IMR-90 (cell line): ENCODE data around the gene ABI3BP. TPM values are rescaled to one million over a fixed set of nuclear protein-coding genes. Genes with fewer than 3 reads are reported as not detected.

Experiments used
- ATAC-seq: fragments of 200-7000 bp; cut with Tn5 transposase; 2 replicates; pipeline ENCODE4 v1.9.1; 2020; ENCODE audit warnings: low read depth, mild to moderate bottlenecking, moderate library complexity
- BruUV-seq: library from RNA; stranded (reverse); fragments of 400-500 nt; replicated peaks from 2 replicates; lab custom pipeline; 2021; lab: Mats Ljungman, UMichigan
- CTCF ChIA-PET: fragments of 300-600 bp; formaldehyde crosslinking; extraction: SDS; loops from one replicate; lab custom pipeline; 2021; ENCODE audit warnings: antibody characterized with exemption; lab: Yijun Ruan, JAX
- POLR2A ChIA-PET: fragments of 300-600 bp; sonication (Branson Sonifier 250); formaldehyde crosslinking; loops from one replicate; lab custom pipeline; 2022; ENCODE audit warnings: antibody characterized with exemption; ENCODE audit not compliant: unreplicated experiment; lab: Charles Lee
- DNase-seq: peaks from one replicate; pipeline ENCODE4 v3.0.0; 2013
- H2AFZ ChIP-seq: replicated peaks from 2 replicates; pipeline ENCODE3; 2013; ENCODE audit warnings: low read length, mild to moderate bottlenecking; ENCODE audit not compliant: poor library complexity
- H2AK5ac ChIP-seq: 2 replicates; pipeline ENCODE4 v1.6.1; 2013; ENCODE audit warnings: low read depth, low read length, inconsistent platforms
- H2AK9ac ChIP-seq: replicated peaks from 2 replicates; pipeline ENCODE3; 2013; ENCODE audit warnings: mild to moderate bottlenecking, low read depth, low read length, moderate library complexity; ENCODE audit not compliant: poor library complexity
- H2BK120ac ChIP-seq: 2 replicates; pipeline ENCODE4 v1.6.1; 2013; ENCODE audit warnings: low read depth, low read length, inconsistent platforms
- H2BK15ac ChIP-seq: 3 replicates; pipeline ENCODE4 v1.6.1; 2013; ENCODE audit warnings: low read depth, low read length, inconsistent platforms
- H2BK20ac ChIP-seq: 2 replicates; pipeline ENCODE4 v1.6.1; 2013; ENCODE audit warnings: low read depth, mild to moderate bottlenecking, inconsistent platforms, low read length, moderate library complexity
- H2BK5ac ChIP-seq: 2 replicates; pipeline ENCODE4 v1.6.1; 2013; ENCODE audit warnings: mild to moderate bottlenecking, low read depth, low read length, inconsistent platforms; ENCODE audit not compliant: poor library complexity, severe bottlenecking
- H3K14ac ChIP-seq: replicated peaks from 2 replicates; pipeline ENCODE4 v1.6.1; 2013; ENCODE audit warnings: low read depth, low read length, inconsistent platforms
- H3K18ac ChIP-seq: 2 replicates; pipeline ENCODE4 v1.6.1; 2013; ENCODE audit warnings: low read depth, low read length, control low read depth
- H3K23ac ChIP-seq: 2 replicates; pipeline ENCODE4 v1.6.1; 2013; ENCODE audit warnings: low read depth, low read length, inconsistent platforms
- H3K27ac ChIP-seq: 2 replicates; pipeline ENCODE4 v1.5.1; 2013; ENCODE audit warnings: mild to moderate bottlenecking, control low read depth, low read length; ENCODE audit not compliant: insufficient read depth
- H3K27me3 ChIP-seq: 2 replicates; pipeline ENCODE4 v1.6.1; 2013; ENCODE audit warnings: low read length; ENCODE audit not compliant: control insufficient read depth, insufficient read depth
- H3K36me3 ChIP-seq: 2 replicates; pipeline ENCODE4 v1.6.1; 2013; ENCODE audit warnings: low read length, mixed read lengths; ENCODE audit not compliant: control insufficient read depth, insufficient read depth
- H3K4ac ChIP-seq: 2 replicates; pipeline ENCODE4 v1.6.1; 2013; ENCODE audit warnings: low read depth, low read length, inconsistent platforms
- H3K4me1 ChIP-seq: 2 replicates; pipeline ENCODE4 v1.6.1; 2013; ENCODE audit warnings: low read length, mixed read lengths; ENCODE audit not compliant: control insufficient read depth, insufficient read depth
- H3K4me2 ChIP-seq: 2 replicates; pipeline ENCODE4 v1.6.1; 2013; ENCODE audit warnings: low read depth, mild to moderate bottlenecking, control low read depth, low read length, moderate library complexity
- H3K4me3 ChIP-seq: 2 replicates; pipeline ENCODE4 v1.5.1; 2013; ENCODE audit warnings: low read depth, mild to moderate bottlenecking, control low read depth, low read length, moderate library complexity; ENCODE audit not compliant: insufficient read depth
- H3K56ac ChIP-seq: 2 replicates; pipeline ENCODE4 v1.6.1; 2013; ENCODE audit warnings: low read length, inconsistent platforms; ENCODE audit not compliant: insufficient read depth; ENCODE audit errors: extremely low read depth
- H3K79me1 ChIP-seq, 2 experiments: 2 replicates each; pipeline ENCODE4 v1.6.1; 2013; ENCODE audit warnings: low read length in 2 of 2, inconsistent platforms in 1 of 2, low read depth in 1 of 2
- H3K9ac ChIP-seq: 2 replicates; pipeline ENCODE4 v1.6.1; 2013; ENCODE audit warnings: low read depth, low read length, control low read depth
- H3K9me1 ChIP-seq: 2 replicates; pipeline ENCODE4 v1.6.1; 2013; ENCODE audit warnings: low read length, inconsistent platforms; ENCODE audit not compliant: insufficient read depth
- H3K9me3 ChIP-seq: 2 replicates; pipeline ENCODE4 v1.6.1; 2013; ENCODE audit warnings: low read length; ENCODE audit not compliant: control insufficient read depth, insufficient read depth
- H4K20me1 ChIP-seq: 2 replicates; pipeline ENCODE4 v1.6.1; 2013; ENCODE audit warnings: low read length, inconsistent platforms; ENCODE audit not compliant: insufficient read depth
- H4K5ac ChIP-seq: 2 replicates; pipeline ENCODE4 v1.6.1; 2013; ENCODE audit warnings: mild to moderate bottlenecking, low read depth, low read length, control low read depth
- H4K8ac ChIP-seq, 2 experiments: 2 replicates each; pipeline ENCODE4 v1.6.1; 2013; ENCODE audit warnings: low read depth in 2 of 2, low read length in 2 of 2, control low read depth in 1 of 2, inconsistent platforms in 1 of 2
- H4K91ac ChIP-seq: 2 replicates; pipeline ENCODE4 v1.6.1; 2013; ENCODE audit warnings: low read depth, low read length, inconsistent platforms; ENCODE audit not compliant: insufficient read depth
- BHLHE40 ChIP-seq: fragments of 150-350 bp; IDR thresholded peaks from 2 replicates; pipeline ENCODE4 v1.6.1; 2016; ENCODE audit warnings: mild to moderate bottlenecking, low read depth, low read length
- CEBPB ChIP-seq: IDR thresholded peaks from 2 replicates; pipeline ENCODE4 v1.6.1; 2012; ENCODE audit warnings: low read depth, low read length, improper control_type of control experiment
- CHD1 ChIP-seq: IDR thresholded peaks from 2 replicates; pipeline ENCODE4 v1.6.1; 2012; ENCODE audit warnings: low read depth, low read length, improper control_type of control experiment
- CTCF ChIP-seq: conservative IDR thresholded peaks from 2 replicates; pipeline ENCODE4 v1.5.1; 2012; ENCODE audit warnings: mild to moderate bottlenecking, low read depth, low read length, improper control_type of control experiment
- ELK1 ChIP-seq: fragments of 150-350 bp; IDR thresholded peaks from 2 replicates; pipeline ENCODE4 v1.6.1; 2016; ENCODE audit warnings: low read depth, mild to moderate bottlenecking, low read length, moderate library complexity, borderline replicate concordance
- FOS ChIP-seq: fragments of 150-350 bp; IDR thresholded peaks from 2 replicates; pipeline ENCODE4 v1.6.1; 2016; ENCODE audit warnings: low read depth, low read length
- MAFK ChIP-seq: IDR thresholded peaks from 2 replicates; pipeline ENCODE4 v1.6.1; 2012; ENCODE audit warnings: low read depth, low read length, improper control_type of control experiment
- MAZ ChIP-seq: IDR thresholded peaks from 2 replicates; pipeline ENCODE4 v1.6.1; 2012; ENCODE audit warnings: low read depth, mild to moderate bottlenecking, low read length, improper control_type of control experiment, moderate library complexity, borderline replicate concordance
- MXI1 ChIP-seq: IDR thresholded peaks from 2 replicates; pipeline ENCODE4 v1.6.1; 2012; ENCODE audit warnings: low read depth, mild to moderate bottlenecking, low read length, moderate library complexity, borderline replicate concordance
- NFE2L2 ChIP-seq: fragments of 150-350 bp; IDR thresholded peaks from 2 replicates; pipeline ENCODE4 v1.6.1; 2016; ENCODE audit warnings: low read depth, mild to moderate bottlenecking, low read length
- POLR2A ChIP-seq: IDR thresholded peaks from 2 replicates; pipeline ENCODE4 v1.6.1; 2012; ENCODE audit warnings: mild to moderate bottlenecking, low read depth, low read length
- RAD21 ChIP-seq: IDR thresholded peaks from 2 replicates; pipeline ENCODE4 v1.6.1; 2012; ENCODE audit warnings: low read length, improper control_type of control experiment
- RCOR1 ChIP-seq: IDR thresholded peaks from 2 replicates; pipeline ENCODE4 v1.6.1; 2012; ENCODE audit warnings: mild to moderate bottlenecking, low read length, improper control_type of control experiment; ENCODE audit not compliant: insufficient replicate concordance
- RFX5 ChIP-seq: IDR thresholded peaks from 2 replicates; pipeline ENCODE4 v1.8.0; 2012; ENCODE audit warnings: low read depth, mild to moderate bottlenecking, low read length, moderate library complexity
- SMC3 ChIP-seq: fragments of 150-350 bp; IDR thresholded peaks from 2 replicates; pipeline ENCODE4 v1.6.1; 2016; ENCODE audit warnings: low read depth, mild to moderate bottlenecking, antibody characterized with exemption, low read length, moderate library complexity
- USF2 ChIP-seq: fragments of 150-350 bp; IDR thresholded peaks from 2 replicates; pipeline ENCODE4 v1.6.1; 2017; ENCODE audit warnings: mild to moderate bottlenecking, antibody characterized with exemption, low read length, low read depth
- WGBS, 2 experiments: methylation state at CpG; one replicate each; pipeline versions ENCODE4 v1.1.5 to v1.1.7; 2013; ENCODE audit warnings: missing lambda C conversion rate in 2 of 2; ENCODE audit not compliant: insufficient read length in 1 of 2; ENCODE audit errors: extremely low coverage in 2 of 2; 5-methylcytosine and 5-hydroxymethylcytosine counted together
- dilution Hi-C: fragments of 300-500 bp; cut with HindIII; formaldehyde crosslinking; loops from one replicate; pipeline ENCODE4 v1.14.3; 2018; ENCODE audit warnings: low sequenced_read_pairs; ENCODE audit not compliant: unreplicated experiment
- in situ Hi-C: fragments of 300-500 bp; cut with MboI; formaldehyde crosslinking; loops from 3 replicates; pipeline ENCODE4 v1.14.3; 2019; ENCODE audit warnings: low sequenced_read_pairs, inconsistent platforms, mixed read lengths
- intact Hi-C: fragments of 100-400 bp; cut with micrococcal nuclease; formaldehyde crosslinking; loops from 2 replicates; pipeline ENCODE4 v1.10.0; 2022
- polyA plus RNA-seq, 3 experiments: library from polyadenylated mRNA; depleted of rRNA; stranded (reverse); fragments of >200 nt; gene quantifications; 2 replicates each; pipeline ENCODE4 v1.2.3, GENCODE V29; 2012; ENCODE audit warnings: low replicate concordance in 1 of 3
- total RNA-seq: library from RNA; depleted of rRNA; stranded (reverse); fragments of >200 nt; gene quantifications from 2 replicates; pipeline ENCODE4 v1.2.3, GENCODE V29; 2012

ABI3BP gene
- total and polyA plus RNA-seq, 2 of the 4 experiments (the other 2 are of a cell fraction): 3.0 to 26.7 TPM

- H3K4me2 ChIP-seq: no peak overlapping the region
- no peak overlapping the region for H4K91ac ChIP-seq
- in situ Hi-C loops: no loop called here
- no peak overlapping the region for H4K5ac ChIP-seq
- H3K18ac ChIP-seq: no peak overlapping the region
- H2AK5ac ChIP-seq: no peak overlapping the region
- ChIA-PET POLR2A (no interaction called here), CTCF (interaction anchor here (0.6 kb wide), 1 partner anchor 67 kb away, joined by 3 read pairs; no protein-coding TSS in a partner anchor)
- no peaks in the 10 kb centered on the region for H3K36me3 ChIP-seq
- no peak overlapping the region for H2AFZ ChIP-seq
- no peak overlapping the region for H3K4ac ChIP-seq
- no peak overlapping the region for H3K9ac ChIP-seq
- H3K56ac ChIP-seq: no peak overlapping the region
- no peak overlapping the region for H2BK20ac ChIP-seq
- H3K27ac ChIP-seq: no peak overlapping the region
- TF ChIP-seq NFE2L2 (no peak), MXI1 (no peak), CEBPB (no peak), FOS (no peak), RCOR1 (no peak), RFX5 (no peak), MAFK (no peak), CTCF (no peak), CHD1 (no peak), POLR2A (no peak), USF2 (no peak), BHLHE40 (no peak), SMC3 (no peak), MAZ (no peak), ELK1 (no peak), RAD21 (no peak)
- no peak overlapping the region for H2BK120ac ChIP-seq
- 60% methylated on average over 1 of the region's 3 CpGs; no CpG with 5 or more reads in 1 of the 2 experiments for WGBS, 2 experiments
- peaks cover 12% of the 10 kb centered on the region for H3K27me3 ChIP-seq
- ATAC-seq (no peak), DNase-seq (no peak)
- no peaks in the 10 kb centered on the region for H3K9me3 ChIP-seq
- no peaks in the 10 kb centered on the region for H4K20me1 ChIP-seq
- H2AK9ac ChIP-seq: no peak overlapping the region
- BruUV-seq: no TSS peak
- H3K23ac ChIP-seq: no peak overlapping the region
- H2BK5ac ChIP-seq: no peak overlapping the region
- dilution Hi-C loops: no loop called here
- intact Hi-C loops: no loop called here
- H3K14ac ChIP-seq: no peak overlapping the region
- H3K4me1 ChIP-seq: no peaks in the 10 kb centered on the region
- no peaks in the 10 kb centered on the region for H3K79me1 ChIP-seq
- H2BK15ac ChIP-seq: no peak overlapping the region
- no peak overlapping the region for H4K8ac ChIP-seq
- H3K9me1 ChIP-seq: no peaks in the 10 kb centered on the region
- H3K4me3 ChIP-seq: no peak overlapping the region
Measured at GRCh38 chr3:100825574-100825973, 167.6 kb downstream of the ABI3BP start.
